Measurements from ENCODE around the gene SYNJ2.

Gene SYNJ2

DNA sequence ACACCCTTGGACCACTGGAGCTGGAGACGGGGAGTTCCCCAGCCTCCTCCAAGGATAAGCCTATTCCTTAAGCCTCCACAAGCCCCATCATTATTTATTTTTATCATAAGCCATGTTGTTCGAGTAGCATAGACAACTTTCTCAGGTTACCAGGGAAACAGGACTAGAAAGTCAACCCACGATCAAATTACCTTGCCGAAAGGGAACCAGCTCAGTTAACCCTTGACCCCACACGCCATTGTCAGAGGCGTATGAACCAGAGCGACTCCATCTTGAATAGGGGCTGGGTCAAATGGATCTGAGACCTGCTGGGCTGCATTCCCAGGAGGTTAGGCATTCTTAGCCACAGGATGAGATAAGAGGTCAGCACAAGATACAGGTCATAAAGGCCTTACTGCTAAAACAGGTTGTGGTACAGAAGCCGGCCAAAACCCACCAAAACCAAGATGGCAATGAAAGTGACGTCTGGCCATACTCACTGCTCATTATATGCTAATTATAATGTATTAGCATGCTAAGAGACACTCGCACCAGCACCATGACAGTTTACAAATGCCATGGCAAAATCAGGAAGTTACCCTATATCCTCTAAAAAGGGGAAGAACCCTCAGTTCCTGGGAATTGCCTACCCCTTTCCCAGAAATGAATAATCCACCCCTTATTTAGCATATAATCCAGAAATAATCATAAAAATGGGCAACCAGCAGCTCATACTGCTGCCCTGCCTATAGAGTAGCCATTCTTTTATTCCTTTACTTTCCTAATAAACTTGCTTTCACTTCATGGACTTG lies 22.4 kb downstream of the SYNJ2 start:
- Histone ChIP-seq H3K27ac (ENCODE audit: low read depth, low read length, poor library complexity, severe bottlenecking) (no peak overlapping the region), H4K20me1 (ENCODE audit: insufficient read depth, low read length) (no peaks in the 10 kb centered on the region)

DNA sequence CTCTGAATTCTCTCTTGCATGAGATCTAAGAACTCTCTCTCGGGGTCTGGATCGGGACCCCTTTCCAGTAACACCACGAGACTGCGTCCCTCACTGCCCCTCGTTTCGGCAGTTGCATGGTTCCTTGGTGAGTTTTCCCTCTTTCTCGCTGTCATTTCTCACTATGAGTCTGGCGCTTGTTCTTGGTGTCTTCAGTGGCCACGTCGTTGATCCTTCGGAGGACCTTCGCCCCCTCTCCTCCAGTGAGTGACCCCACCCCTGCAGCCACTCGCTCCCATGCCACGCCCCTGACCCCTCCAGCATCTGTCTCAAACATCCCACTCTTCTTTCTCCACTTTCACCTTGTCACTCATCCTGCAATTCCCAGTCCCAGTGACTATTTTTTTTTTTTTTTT lies 23.0 kb downstream of the SYNJ2 start:
- H3K9me3 ChIP-seq (ENCODE audit: low read length), result no peaks in the 10 kb centered on the region
- H3K4me3 ChIP-seq (ENCODE audit: low read depth, low read length, poor library complexity, severe bottlenecking), result no peak overlapping the region
- H3F3A ChIP-seq (ENCODE audit: insufficient read depth, low read length), result no peaks in the 10 kb centered on the region
- no peaks in the 10 kb centered on the region for H3K36me3 ChIP-seq (ENCODE audit: insufficient read depth, low read length)
- TF ChIP-seq EZH2 (IDR thresholded peaks at IDR 0.05; ENCODE audit: borderline replicate concordance, low read length), result no peak
- TF ChIP-seq, protein P1, sequence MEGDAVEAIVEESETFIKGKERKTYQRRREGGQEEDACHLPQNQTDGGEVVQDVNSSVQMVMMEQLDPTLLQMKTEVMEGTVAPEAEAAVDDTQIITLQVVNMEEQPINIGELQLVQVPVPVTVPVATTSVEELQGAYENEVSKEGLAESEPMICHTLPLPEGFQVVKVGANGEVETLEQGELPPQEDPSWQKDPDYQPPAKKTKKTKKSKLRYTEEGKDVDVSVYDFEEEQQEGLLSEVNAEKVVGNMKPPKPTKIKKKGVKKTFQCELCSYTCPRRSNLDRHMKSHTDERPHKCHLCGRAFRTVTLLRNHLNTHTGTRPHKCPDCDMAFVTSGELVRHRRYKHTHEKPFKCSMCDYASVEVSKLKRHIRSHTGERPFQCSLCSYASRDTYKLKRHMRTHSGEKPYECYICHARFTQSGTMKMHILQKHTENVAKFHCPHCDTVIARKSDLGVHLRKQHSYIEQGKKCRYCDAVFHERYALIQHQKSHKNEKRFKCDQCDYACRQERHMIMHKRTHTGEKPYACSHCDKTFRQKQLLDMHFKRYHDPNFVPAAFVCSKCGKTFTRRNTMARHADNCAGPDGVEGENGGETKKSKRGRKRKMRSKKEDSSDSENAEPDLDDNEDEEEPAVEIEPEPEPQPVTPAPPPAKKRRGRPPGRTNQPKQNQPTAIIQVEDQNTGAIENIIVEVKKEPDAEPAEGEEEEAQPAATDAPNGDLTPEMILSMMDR (IDR thresholded peaks at IDR 0.05; ENCODE audit: low read length), result no peak
- no peak overlapping the region for H3K4me2 ChIP-seq (ENCODE audit: low read length)
- H3K4me1 ChIP-seq (ENCODE audit: insufficient read depth, low read length, severe bottlenecking), result no peaks in the 10 kb centered on the region
- no peak overlapping the region for H2AFZ ChIP-seq (ENCODE audit: low read length)
- H3K9ac ChIP-seq (ENCODE audit: low read length), result no peak overlapping the region
- no peaks in the 10 kb centered on the region for H4K20me1 ChIP-seq (ENCODE audit: insufficient read depth, low read length)
- no peaks in the 10 kb centered on the region for H3K9me2 ChIP-seq (ENCODE audit: low read depth, low read length)
- no peak overlapping the region for H3K27ac ChIP-seq (ENCODE audit: low read depth, low read length, poor library complexity, severe bottlenecking)
- no peaks in the 10 kb centered on the region for H3K79me2 ChIP-seq (ENCODE audit: insufficient read depth, low read length)
- peaks cover 5% of the 10 kb centered on the region; the same call in 1 of the 2 replicates for H3K27me3 ChIP-seq (ENCODE audit: insufficient read depth, low read length)

More for the DNA sequence above, 22.4 kb downstream of the SYNJ2 start:
- no peak overlapping the region for H3K9ac ChIP-seq (ENCODE audit: low read length)
- H3K36me3 ChIP-seq (ENCODE audit: insufficient read depth, low read length), result no peaks in the 10 kb centered on the region
- no peaks in the 10 kb centered on the region for H3K79me2 ChIP-seq (ENCODE audit: insufficient read depth, low read length)
- H3K4me3 ChIP-seq (ENCODE audit: low read depth, low read length, poor library complexity, severe bottlenecking), result no peak overlapping the region
- TF ChIP-seq, protein P1 (IDR thresholded peaks at IDR 0.05; ENCODE audit: low read length), result no peak
- no peak for TF ChIP-seq EZH2 (IDR thresholded peaks at IDR 0.05; ENCODE audit: borderline replicate concordance, low read length)
- H3K27me3 ChIP-seq (ENCODE audit: insufficient read depth, low read length), result peaks cover 5% of the 10 kb centered on the region; the same call in 1 of the 2 replicates
- H3F3A ChIP-seq (ENCODE audit: insufficient read depth, low read length), result no peaks in the 10 kb centered on the region
- no peak overlapping the region for H3K4me2 ChIP-seq (ENCODE audit: low read length)
- H3K4me1 ChIP-seq (ENCODE audit: insufficient read depth, low read length, severe bottlenecking), result no peaks in the 10 kb centered on the region
- H2AFZ ChIP-seq (ENCODE audit: low read length), result no peak overlapping the region
- no peaks in the 10 kb centered on the region for H3K9me3 ChIP-seq (ENCODE audit: low read length)
- no peaks in the 10 kb centered on the region for H3K9me2 ChIP-seq (ENCODE audit: low read depth, low read length)

DNA sequence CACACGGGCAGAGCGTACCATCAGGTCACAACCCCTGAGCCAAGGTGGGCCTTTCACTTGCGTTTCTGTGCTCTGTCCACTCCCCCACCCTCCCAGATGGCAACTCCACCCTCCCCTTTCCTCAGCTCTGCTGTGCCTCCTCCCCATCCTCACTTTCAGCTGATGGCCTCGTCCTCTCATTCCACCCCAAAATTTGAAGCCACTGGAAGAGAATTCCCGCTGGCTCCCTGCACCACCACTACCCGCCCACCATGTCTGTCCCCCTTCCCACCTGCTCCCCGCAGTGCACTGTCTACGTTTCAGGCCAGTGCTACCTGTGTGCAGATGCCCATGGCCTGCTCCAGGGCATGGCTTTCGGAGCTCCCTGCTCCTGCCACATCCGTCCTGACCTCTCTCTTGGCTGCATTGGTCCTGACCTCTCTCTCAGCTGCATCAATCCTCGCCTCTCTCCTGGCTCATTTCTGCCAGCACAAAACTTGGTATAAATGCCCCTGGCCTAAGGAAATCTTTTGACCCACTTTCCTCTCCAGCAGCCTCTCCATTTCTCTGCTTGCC lies 24.0 kb downstream of the SYNJ2 start:
- no peak for TF ChIP-seq EZH2 (IDR thresholded peaks at IDR 0.05; ENCODE audit: borderline replicate concordance, low read length)
- TF ChIP-seq, protein P1 (IDR thresholded peaks at IDR 0.05; ENCODE audit: low read length), result no peak
- H3K4me2 ChIP-seq (ENCODE audit: low read length), result no peak overlapping the region
- peaks cover 5% of the 10 kb centered on the region; the same call in 1 of the 2 replicates for H3K27me3 ChIP-seq (ENCODE audit: insufficient read depth, low read length)
- H3K9me2 ChIP-seq (ENCODE audit: low read depth, low read length), result no peaks in the 10 kb centered on the region
- no peak overlapping the region for H3K9ac ChIP-seq (ENCODE audit: low read length)
- H3K79me2 ChIP-seq (ENCODE audit: insufficient read depth, low read length), result no peaks in the 10 kb centered on the region
- H3K36me3 ChIP-seq (ENCODE audit: insufficient read depth, low read length), result no peaks in the 10 kb centered on the region
- H4K20me1 ChIP-seq (ENCODE audit: insufficient read depth, low read length), result no peaks in the 10 kb centered on the region
- H3K4me1 ChIP-seq (ENCODE audit: insufficient read depth, low read length, severe bottlenecking), result no peaks in the 10 kb centered on the region
- no peak overlapping the region for H3K27ac ChIP-seq (ENCODE audit: low read depth, low read length, poor library complexity, severe bottlenecking)
- no peaks in the 10 kb centered on the region for H3F3A ChIP-seq (ENCODE audit: insufficient read depth, low read length)
- no peak overlapping the region for H3K4me3 ChIP-seq (ENCODE audit: low read depth, low read length, poor library complexity, severe bottlenecking)
- no peak overlapping the region for H2AFZ ChIP-seq (ENCODE audit: low read length)
- H3K9me3 ChIP-seq (ENCODE audit: low read length), result no peaks in the 10 kb centered on the region
